HAP-1 (cell line): ENCODE data around the gene METTL25B.
"Not testable (repeated sequence)": the region's sequence is repeated elsewhere in the genome, so short reads cannot be mapped to it uniquely, and the experiment has no call there.

Experiments
- DNase-seq, 2 experiments: peaks; one replicate each; pipeline ENCODE4 v3.0.0-alpha.2; 2016 to 2020; ENCODE audit warnings: low spot score in 2 of 2
- H3K27me3 ChIP-seq: fragments of 250-450 bp; sonication (Bioruptor Pico); 2 replicates; pipeline ENCODE4 v1.5.1; 2020; ENCODE audit warnings: low read depth, mild to moderate bottlenecking, moderate library complexity
- H3K36me3 ChIP-seq: fragments of 250-450 bp; sonication (Bioruptor Pico); replicated peaks from 2 replicates; pipeline ENCODE4 v1.5.1; 2020; ENCODE audit warnings: mild to moderate bottlenecking
- H3K4me1 ChIP-seq: fragments of 250-450 bp; sonication (Bioruptor Pico); 2 replicates; pipeline ENCODE4 v1.5.1; 2020; ENCODE audit warnings: mild to moderate bottlenecking
- H3K4me3 ChIP-seq: fragments of 250-450 bp; sonication (Bioruptor Pico); 2 replicates; pipeline ENCODE4 v1.5.1; 2020; ENCODE audit warnings: mild to moderate bottlenecking, moderate library complexity
- H3K9me3 ChIP-seq: fragments of 250-450 bp; sonication (Bioruptor Pico); 2 replicates; pipeline ENCODE4 v1.5.1; 2020; ENCODE audit warnings: mild to moderate bottlenecking, moderate library complexity
- in situ Hi-C: fragments of 300-500 bp; cut with MboI; formaldehyde crosslinking; loops from 3 replicates; pipeline ENCODE4 v1.14.3; 2020; ENCODE audit warnings: low sequenced_read_pairs, inconsistent platforms, mixed read lengths

METTL25B gene

DNA sequence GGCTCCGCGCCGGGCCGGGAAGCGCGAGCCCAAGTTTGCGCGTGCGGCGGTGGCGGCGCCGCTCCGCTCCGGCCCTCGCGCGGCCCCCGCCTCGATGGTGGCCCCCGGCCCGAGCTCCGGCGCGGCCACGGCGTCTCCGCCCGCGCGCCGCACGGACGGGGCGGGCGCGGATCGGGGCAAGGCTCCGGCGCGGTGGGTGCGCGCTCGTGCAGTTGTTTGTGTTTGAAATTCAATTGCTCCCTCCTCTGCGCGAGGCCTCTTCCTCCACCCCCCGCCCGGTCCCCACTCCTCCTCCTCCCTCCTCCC is 23.1 kb downstream of the METTL25B start, which contains the start of gene HDGF:
TSS of gene HDGF (minus strand) at position 225 of the 306 bp plus-strand sequence. CDS start 246 bp downstream, outside the sequence.
- peak within 1 kb of the TSS; percentile 77 for H3K4me3 ChIP-seq
- peaks cover 11% of the 10 kb centered on the region for H3K36me3 ChIP-seq
- no peak for DNase-seq
- in situ Hi-C loops = no loop called here
- H3K4me1 ChIP-seq = peaks cover 27% of the 10 kb centered on the region
- no peaks in the 10 kb centered on the region; the same call in 1 of the 2 replicates for H3K9me3 ChIP-seq
- no peaks in the 10 kb centered on the region for H3K27me3 ChIP-seq

DNA sequence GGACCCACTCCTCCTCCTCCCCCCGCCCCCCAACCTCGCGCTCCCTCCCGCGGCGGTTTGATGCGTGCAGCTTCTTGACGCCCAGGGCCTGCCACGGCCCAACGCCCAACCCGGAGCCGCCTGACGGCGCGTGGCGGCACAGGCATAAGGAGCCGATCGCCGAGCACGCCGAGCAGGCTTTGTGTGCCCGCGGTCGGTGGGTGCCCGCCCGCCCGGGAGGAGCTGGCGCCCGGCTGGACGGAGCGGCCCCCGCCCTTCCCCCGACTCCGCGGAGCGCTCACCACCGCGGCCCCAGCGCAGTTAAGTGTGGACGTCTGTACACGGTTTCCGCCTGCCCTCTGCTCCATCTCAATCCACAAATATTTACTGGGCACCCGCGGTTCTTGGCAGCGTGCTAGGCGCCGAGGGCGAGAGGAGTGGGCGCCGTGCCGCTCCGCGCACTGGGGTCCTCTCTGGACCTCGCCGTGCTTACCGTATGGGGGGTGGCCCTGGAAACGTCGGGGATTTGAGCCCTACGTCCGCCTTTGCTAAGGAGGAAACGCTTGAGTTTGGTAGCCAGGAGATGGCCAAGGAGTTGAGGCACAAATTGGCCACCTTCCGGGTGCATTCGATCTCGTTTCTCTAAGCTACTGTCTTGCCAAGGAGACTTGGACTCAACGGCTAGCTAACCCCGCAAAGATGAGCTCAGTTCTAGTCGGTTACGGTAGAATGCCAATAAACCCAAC is 23.6 kb downstream of the METTL25B start:
- Histone ChIP-seq H3K4me1 (peaks cover 21% of the 10 kb centered on the region), H3K36me3 (peaks cover 11% of the 10 kb centered on the region), H3K27me3 (no peaks in the 10 kb centered on the region), H3K4me3 (peak overlapping the region; percentile 77), H3K9me3 (no peaks in the 10 kb centered on the region; the same call in 1 of the 2 replicates)
- in situ Hi-C loops = no loop called here
- peak; percentile 90 to 99 for DNase-seq

DNA sequence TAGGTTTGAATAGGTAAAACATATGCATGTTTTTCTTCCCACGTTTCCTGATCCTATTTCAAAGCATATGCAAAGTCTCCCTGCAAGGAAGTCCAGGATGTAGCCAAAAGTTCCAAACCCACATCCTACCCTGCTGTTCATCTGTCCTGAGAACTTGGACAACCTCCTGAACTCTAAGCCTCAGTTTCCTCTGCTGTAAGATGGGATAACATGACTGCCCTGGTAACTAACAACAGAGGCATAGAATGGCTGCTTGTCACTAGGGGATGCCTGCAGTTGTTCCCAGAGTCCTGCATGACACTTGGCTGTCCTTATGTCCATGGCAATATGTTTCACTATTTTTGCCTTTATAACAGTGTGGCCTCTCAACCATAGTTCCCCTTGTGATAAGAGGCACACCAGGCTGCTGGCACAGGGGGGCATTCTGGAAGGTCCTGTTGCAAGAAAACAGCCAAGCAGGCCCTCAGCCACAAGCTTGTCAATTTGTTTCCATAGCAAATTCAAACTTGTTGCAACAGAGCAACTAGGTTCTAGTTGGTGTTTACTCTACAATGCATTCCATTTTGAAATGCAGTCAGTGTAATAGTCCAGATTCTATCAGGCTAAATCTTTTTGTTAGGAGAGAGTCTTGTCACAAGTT is 24.7 kb downstream of the METTL25B start:
- H3K4me1 ChIP-seq = peaks cover 16% of the 10 kb centered on the region
- peak overlapping the region; percentile 77 for H3K4me3 ChIP-seq
- no peak for DNase-seq
- no peaks in the 10 kb centered on the region; the same call in 1 of the 2 replicates for H3K9me3 ChIP-seq
- peaks cover 11% of the 10 kb centered on the region for H3K36me3 ChIP-seq
- H3K27me3 ChIP-seq = no peaks in the 10 kb centered on the region
- in situ Hi-C loops = no loop called here

DNA sequence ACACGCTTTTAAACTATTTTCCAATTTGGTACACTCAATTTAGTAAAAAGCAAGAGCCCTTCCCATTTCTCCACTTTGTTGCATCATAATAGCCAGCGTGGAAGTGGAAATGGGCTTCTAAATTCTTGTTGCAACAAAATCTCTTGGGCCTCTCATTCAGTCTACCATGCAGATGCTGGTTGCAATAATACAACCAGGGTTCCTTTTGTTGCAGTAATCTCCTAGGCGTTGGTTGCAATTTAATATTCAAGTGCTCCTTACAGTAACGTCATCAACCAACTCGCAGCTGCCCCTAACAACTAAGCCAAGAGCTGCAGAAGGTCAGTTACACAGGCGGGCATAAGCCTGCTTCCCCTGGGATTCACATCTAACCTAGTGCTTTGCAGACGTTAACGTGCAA is 25.9 kb downstream of the METTL25B start:
- Histone ChIP-seq H3K4me1 (peaks cover 3% of the 10 kb centered on the region; the same call in 1 of the 2 replicates), H3K9me3 (no peaks in the 10 kb centered on the region; the same call in 1 of the 2 replicates), H3K36me3 (peaks cover 4% of the 10 kb centered on the region), H3K27me3 (no peaks in the 10 kb centered on the region), H3K4me3 (no peak overlapping the region)
- peak in 1 of 2 experiments; percentile 40 for DNase-seq
- in situ Hi-C loops = no loop called here

DNA sequence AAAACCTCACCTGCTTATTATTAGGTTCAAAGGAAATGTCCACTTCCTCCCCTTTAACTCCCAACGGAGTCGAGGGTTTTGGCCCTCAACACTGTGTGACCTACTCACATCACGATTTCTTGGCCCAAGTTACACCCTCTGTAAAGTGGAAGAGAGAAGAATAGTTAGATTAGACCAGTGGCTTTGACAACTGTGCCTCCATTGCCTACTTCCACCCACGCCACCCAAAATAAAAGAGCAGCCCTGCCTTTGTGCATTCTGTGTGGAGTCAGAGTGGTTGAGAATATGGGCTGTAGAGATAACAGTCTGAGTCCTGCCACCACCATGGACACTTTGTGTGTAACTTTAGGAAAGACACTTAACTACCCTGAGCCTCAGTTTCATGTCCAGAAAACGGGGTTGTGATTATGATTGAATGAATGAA is 27.3 kb downstream of the METTL25B start:
- no peaks in the 10 kb centered on the region for H3K27me3 ChIP-seq
- no peak for DNase-seq
- no peaks in the 10 kb centered on the region; the same call in 1 of the 2 replicates for H3K9me3 ChIP-seq
- peaks cover 2% of the 10 kb centered on the region; the same call in 1 of the 2 replicates for H3K4me1 ChIP-seq
- H3K36me3 ChIP-seq = no peaks in the 10 kb centered on the region
- in situ Hi-C loops = no loop called here
- no peak overlapping the region for H3K4me3 ChIP-seq

DNA sequence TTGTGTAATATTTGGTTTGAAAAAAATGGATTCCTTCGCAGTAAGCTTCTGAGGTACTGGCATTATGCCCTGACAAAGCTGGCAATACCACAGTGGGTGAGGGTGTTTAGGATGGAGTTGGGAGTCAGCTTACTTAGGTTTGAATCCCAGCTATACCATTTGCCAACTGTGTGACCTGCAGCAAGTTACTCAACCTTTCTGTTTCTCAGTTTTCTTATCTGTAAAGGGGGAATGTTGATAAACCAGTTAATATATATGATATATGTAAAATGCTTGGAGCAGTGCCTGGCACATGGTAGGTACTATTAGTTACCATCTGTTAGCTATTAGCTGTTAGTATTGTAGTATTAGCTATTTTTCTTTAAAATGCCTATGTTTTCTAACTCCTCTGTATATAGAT is 28.1 kb downstream of the METTL25B start:
- peaks cover 2% of the 10 kb centered on the region; the same call in 1 of the 2 replicates for H3K4me1 ChIP-seq
- H3K9me3 ChIP-seq = no peaks in the 10 kb centered on the region
- no peaks in the 10 kb centered on the region for H3K36me3 ChIP-seq
- in situ Hi-C loops = no loop called here
- DNase-seq = no peak
- H3K27me3 ChIP-seq = no peaks in the 10 kb centered on the region
- H3K4me3 ChIP-seq = no peak overlapping the region

DNA sequence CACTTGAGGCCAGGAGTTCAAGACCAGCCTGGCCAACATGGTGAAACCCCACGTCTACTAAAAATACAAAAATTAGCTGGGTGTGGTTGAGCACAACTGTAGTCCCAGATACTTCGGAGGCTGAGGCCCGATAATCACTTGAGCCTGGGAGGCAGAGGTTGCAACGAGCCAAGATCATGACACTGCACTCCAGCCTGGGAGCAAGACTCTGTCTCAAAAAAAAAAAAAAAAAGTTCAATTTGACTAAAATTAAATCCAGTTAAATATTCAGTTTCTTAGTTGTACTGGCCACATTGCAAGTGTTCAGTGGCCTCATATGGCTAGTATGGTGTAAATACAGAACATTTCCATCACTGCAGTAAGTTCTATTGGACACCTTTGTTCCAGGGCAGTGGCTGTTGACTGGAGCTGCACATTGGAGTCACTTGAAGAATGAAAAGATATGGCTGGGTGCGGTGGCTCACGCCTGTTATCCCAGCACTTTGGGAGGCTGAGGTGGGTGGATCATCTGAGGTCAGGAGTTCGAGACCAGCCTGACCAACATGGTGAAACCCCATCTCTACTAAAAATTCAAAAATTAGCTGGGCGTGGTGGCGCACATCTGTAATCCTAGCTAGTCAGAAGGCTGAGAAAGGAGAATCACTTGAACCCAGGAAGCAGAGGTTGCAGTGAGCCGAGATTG is 29.4 kb downstream of the METTL25B start:
- DNase-seq, H3K36me3 ChIP-seq, H3K27me3 ChIP-seq, in situ Hi-C loops, H3K9me3 ChIP-seq, H3K4me1 ChIP-seq, H3K4me3 ChIP-seq: not testable (repeated sequence)

DNA sequence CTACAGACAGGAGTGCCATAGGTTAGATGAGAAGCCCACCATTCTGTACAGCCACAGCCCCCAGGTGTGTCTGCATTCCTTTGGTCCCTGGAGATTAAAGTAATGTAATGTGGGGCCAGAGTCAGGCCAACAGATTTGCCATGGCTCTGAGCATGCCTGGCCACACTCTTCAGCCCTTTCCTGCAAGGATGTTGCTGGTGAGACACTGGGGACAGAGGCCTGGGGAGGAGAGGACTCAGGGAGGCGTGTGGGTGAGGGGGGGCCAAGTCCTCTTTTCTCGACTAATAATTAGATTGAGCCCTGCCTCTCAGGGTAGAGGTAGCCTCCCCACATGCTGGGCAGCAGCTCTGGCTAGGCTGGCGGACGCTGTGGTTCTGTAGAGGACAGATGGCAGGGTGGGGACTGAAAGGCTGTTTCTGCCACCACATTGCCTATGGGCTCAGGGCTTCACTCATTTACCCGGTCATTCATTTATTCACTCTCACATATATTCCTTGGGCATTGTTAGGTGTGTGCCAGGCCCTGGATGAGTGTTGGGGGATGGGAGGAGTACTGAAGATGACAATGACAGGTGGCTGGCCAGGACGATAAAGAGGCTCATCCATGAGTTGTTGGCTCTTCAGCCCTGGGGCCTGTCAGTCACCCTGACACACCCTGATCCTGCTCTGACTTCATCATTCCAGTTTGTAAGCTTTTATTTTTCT is 32.0 kb downstream of the METTL25B start:
- no peak for DNase-seq

DNA sequence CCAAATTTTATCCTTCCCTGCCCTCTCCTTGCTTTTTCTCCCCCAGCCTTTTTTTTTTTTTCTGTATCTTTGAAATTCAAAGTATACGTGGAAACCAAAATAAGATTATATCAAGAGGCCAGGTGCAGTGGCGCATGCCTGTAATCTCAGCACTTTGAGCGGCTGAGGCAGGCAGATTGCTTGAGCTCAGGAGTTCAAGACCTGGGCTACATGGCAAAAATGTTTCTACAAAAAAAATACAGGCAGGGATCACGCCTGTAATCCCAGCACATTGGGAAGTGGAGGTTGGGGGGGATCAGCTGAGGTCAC is 32.5 kb downstream of the METTL25B start:
- Histone ChIP-seq H3K36me3 (no peaks in the 10 kb centered on the region), H3K9me3 (no peaks in the 10 kb centered on the region), H3K4me1 (peaks cover 2% of the 10 kb centered on the region; the same call in 1 of the 2 replicates), H3K27me3 (no peaks in the 10 kb centered on the region), H3K4me3 (no peak overlapping the region)
- in situ Hi-C loops = no loop called here
- no peak for DNase-seq

More for the DNA sequence above, 32.0 kb downstream of the METTL25B start:
- Histone ChIP-seq H3K4me3 (no peak overlapping the region), H3K27me3 (no peaks in the 10 kb centered on the region), H3K36me3 (no peaks in the 10 kb centered on the region), H3K9me3 (no peaks in the 10 kb centered on the region), H3K4me1 (0 out of 2 replicates have a peak, but pooled peaks cover 2% of the 10 kb centered on the region)
- in situ Hi-C loops = no loop called here

DNA sequence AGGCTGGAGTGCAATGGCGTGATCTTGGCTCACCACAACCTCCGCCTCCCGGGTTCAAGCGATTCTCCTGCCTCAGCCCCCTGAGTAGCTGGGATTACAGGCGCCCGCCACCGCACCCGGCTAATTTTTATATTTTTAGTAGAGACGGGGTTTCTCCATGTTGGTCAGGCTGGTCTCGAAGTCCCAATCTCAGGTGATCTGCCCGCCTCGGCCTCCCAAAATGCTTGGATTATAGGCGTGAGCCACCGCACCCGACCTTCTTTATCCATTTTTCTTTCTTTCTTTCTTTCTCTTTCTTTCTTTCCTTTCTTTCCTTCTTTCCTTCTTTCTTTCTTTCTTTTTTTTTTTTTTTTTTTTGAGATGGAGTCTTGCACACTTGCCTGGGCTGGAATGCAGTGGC is 36.9 kb downstream of the METTL25B start:
- not testable (repeated sequence) for H3K4me1 ChIP-seq, H3K27me3 ChIP-seq, H3K36me3 ChIP-seq, H3K4me3 ChIP-seq, DNase-seq, H3K9me3 ChIP-seq
- in situ Hi-C loops = loop anchor here (5.0 kb wide), 1 partner anchor 38 kb away; the partner anchor contains the start of genes ISG20L2 and METTL25B

DNA sequence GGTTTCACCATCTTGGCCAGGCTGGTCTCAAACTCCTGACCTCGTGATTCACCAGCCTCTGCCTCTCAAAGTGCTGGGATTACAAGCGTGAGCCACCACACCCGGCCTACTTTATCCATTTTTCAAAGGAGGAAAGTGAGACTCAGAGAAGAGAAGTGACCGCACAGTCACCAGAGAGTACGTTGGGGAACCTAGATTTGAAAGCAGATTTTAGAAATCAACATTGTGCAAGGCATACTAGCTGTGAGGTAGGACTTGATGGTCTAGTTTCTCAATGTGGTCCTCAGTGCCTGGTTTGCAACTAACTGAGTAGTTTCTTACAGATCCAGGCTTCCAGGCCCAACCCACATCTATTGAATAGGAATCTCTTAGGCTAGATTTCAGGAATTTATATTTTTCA is 37.4 kb downstream of the METTL25B start:
- in situ Hi-C loops = loop anchor here (5.0 kb wide), 1 partner anchor 38 kb away; the partner anchor contains the start of genes ISG20L2 and METTL25B
- Histone ChIP-seq H3K4me1 (peaks cover 4% of the 10 kb centered on the region; the same call in 1 of the 2 replicates), H3K9me3 (no peaks in the 10 kb centered on the region), H3K4me3 (no peak overlapping the region; the same call in 1 of the 2 replicates), H3K36me3 (peaks cover 8% of the 10 kb centered on the region), H3K27me3 (no peaks in the 10 kb centered on the region)
- DNase-seq = no peak

DNA sequence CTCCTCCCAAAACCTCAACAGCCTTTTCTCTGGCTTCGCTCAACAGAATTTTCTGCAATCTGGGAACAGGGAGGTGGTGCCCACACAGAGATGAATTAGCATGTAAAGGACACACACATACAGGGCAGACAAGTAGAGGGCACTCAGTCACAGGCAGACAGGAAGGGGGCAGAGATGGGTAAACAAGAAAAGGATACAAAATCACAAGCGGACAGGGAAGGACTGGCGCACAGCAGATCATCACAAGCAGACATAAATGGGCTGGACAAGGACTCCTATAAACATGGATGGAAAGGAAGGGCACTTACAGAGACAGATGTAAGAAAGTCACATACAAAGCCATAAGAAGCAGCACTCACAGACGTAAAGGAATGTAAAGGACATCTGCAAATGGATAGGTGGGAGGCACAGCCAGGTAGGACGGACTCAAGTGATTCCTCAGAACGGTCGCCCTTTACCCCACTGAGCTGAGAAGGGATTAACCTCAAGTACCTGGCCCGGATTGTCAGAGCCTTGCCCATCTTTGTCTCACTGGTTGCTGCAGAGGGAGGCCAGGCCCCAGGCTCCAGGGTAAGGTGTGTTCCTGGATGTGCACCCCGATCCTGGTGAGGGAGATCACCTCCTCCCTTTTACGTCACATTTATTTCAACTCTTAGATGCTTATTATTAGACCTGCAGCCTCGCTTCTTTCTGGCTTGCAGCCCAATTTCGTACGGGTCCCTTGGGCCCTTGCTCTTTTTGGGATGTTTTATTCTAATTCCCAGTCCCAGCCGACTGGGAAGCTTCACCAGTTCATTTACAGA is 38.2 kb downstream of the METTL25B start:
- in situ Hi-C loops = loop anchor here (5.0 kb wide), 1 partner anchor 39 kb away; the partner anchor contains the start of genes ISG20L2 and METTL25B

More for the DNA sequence above, 38.2 kb downstream of the METTL25B start:
- DNase-seq = peak in 1 of 2 experiments; percentile 28
- Histone ChIP-seq H3K9me3 (no peaks in the 10 kb centered on the region), H3K27me3 (no peaks in the 10 kb centered on the region), H3K4me3 (peak overlapping the region; percentile 47), H3K4me1 (peaks cover 4% of the 10 kb centered on the region; the same call in 1 of the 2 replicates), H3K36me3 (peaks cover 14% of the 10 kb centered on the region)
